Ureter (tissue), 1 donor: ENCODE results near the gene UBE2Q2. TPM values are rescaled to one million over a fixed set of nuclear protein-coding genes. Genes with fewer than 3 reads are reported as not detected.

ENCODE experiments used
- DNase-seq: peaks from one replicate; pipeline ENCODE4 v3.0.0-alpha.2; 2020; ENCODE audit warnings: low spot score
- total RNA-seq: library from RNA; stranded (reverse); gene quantifications from one replicate; pipeline ENCODE4 v1.2.4, GENCODE V29; 2023
- donor health status: DM: yes; HTN: yes; CAD: no.

UBE2Q2 gene
- total RNA-seq, 1 donor from 2014 or later: 29.1 TPM

DNA sequence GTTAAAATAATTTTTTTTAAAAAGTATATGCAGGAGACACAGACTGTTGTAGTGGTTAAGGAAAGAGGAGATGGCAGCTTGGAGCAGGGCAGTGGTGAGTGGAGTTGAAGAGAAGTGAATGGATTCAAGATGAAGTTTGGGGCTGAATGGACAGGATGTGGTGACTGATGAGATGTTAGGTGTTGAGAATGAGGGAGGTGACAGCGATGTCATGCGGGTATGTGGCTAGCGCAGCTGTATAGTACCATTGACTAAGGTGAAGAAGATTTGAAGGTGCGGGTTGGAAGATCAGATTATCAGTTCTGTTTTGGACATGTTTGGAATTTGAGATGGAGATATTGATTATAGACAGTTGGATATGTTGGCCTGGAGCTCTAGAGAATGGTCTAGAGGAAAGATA is 80.5 kb downstream of the UBE2Q2 start:
- no peak for DNase-seq

- no peak for DNase-seq
Measured at GRCh38 chr15:75924576-75924975, 81.3 kb downstream of the UBE2Q2 start.

DNA sequence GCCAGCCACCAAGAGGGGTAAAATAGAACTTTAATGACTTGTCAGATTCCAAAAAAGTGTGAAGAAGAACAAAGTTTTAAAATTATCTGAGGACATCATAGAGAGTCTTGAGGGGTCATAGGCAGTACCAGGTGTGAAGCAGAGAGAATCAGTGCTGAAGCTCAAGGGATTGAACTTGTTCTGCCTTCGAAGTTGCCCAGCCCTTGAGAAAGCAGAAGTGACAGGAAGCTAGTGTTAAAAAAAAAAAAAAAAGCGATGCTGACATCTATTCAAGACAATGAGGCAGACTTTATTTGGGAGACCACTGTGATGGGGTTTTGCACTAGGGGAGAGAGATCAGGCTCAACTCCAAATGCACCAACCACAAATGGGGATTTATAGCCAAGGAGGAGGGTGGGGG is 82.2 kb downstream of the UBE2Q2 start:
- no peak for DNase-seq

DNA sequence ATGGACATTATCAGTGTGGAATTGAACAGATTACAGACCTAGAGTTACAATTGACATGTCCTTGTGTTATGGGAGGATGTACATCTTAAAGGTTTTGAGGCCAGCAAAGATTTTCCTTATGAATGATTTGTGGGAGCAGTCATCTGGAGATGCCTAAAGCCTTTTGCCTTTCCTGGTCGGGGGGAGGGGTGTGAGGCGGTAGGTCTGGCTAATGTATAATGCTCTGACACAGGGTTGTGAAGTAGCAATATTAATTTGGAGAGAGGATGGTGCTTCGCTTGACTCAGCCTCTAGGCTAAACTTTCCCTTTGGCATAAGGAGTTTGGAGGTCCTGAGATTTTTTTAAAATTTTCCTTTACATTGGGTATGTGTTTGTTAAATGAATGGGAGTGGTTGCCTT is 83.7 kb downstream of the UBE2Q2 start:
- no peak for DNase-seq

GRCh38 chr15:75927601-75928000 is 84.4 kb downstream of the UBE2Q2 start:
- no peak for DNase-seq

DNA sequence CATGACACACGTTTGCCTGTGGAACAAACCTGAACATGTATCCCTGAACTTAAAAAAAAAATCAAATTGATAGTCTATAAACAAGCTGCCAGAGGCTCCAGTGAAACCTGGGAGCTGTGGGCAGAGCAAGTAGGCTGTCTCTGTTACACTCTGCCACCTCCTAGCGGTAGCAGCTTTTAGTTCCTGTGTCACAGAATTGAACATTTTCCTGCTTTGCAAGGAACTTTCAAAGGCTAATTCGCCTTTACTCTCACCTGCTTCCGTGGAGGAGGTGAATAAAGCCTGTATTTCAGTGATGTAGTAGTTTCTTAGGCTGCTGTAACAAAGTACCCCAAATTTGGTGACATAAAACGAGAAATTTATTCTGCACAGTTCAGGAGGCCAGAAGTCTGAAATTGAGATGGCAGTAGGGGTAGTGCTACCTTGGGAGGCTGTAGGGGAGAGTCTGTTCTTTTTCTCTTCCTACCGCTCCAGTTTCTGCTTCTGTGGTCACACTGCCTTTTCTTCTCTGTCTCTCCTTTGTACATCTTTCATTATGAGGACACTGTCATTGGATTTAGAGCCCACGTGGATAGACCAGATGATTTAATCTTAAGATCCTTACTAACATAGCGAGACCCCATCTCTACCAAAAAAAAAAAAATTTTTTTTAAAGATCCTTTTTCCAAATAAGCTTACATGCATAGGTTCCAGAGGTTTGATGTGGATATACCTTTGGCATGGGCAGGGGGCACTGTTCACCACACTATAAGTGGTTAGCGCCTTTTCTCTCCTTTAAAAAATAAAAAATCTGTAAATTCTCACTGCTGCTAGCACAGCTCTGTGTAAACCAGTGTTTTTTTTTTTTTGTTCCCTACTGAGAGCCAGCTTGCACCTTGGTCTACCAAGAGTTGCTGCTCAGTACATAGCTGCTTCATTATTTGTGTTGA is 85.7 kb downstream of the UBE2Q2 start:
- no peak for DNase-seq

GRCh38 chr15:75929799-75930565 is 86.7 kb downstream of the UBE2Q2 start:
- no peak for DNase-seq

DNA sequence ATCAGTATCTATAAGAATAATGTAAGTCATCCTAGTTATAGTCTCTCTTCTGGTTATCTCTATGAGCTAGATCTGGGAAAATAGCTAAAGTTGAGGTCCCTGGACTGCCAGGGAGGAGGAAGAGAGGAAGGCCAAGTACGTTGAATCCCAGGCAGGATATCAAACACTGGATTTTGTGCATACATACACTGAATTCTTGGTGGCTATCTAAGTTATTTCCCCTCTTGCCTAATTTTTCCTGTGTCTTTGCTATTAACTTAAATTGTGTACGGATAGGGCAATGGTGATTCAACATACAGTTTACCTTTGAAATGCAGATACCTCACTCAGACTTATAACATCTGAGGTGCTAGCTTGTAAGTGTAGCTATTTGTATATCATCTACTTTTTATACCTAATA is 87.6 kb downstream of the UBE2Q2 start:
- no peak for DNase-seq

DNA sequence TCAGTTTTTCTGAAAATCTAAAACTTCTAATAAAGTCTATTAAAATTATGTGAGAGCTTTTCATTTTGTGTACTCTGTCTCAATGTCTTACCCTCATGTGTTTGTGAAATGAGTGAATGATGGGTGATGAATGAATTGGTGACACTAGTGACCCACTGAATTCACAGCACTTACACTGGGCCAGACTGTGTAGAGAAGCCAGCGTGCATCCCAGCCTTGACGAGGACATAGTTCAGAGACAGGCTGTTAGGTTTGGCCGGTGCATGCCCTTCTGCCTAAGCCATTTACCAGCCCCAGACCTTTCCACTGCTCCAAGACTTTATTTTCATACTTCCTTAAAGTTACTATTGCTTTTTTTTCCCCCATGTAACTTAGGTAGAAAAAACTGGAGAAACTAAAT is 99.2 kb downstream of the UBE2Q2 start:
- no peak for DNase-seq

- DNase-seq: no peak
Measured at GRCh38 chr15:75943246-75943645, 100.0 kb downstream of the UBE2Q2 start.

- DNase-seq: no peak
Measured at GRCh38 chr15:75943713-75944215, 100.5 kb downstream of the UBE2Q2 start.

DNA sequence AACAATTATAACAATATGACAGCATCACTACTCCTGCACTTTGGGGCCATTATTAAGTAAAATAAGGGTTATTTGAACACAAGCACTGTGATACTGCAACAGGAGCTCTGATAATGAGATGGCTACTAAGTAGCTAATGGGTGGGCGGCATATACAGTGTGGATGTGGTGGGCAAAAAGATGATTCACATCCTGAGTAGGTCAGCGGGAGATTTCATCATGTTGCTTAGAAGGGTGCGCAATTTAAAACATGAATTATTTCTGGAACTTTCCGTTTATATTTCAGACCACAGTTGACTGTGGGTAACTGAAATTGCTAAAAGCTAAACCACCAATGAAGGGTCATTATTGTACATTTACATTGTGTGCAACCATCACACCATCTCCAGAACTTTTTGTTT is 102.7 kb downstream of the UBE2Q2 start:
- no peak for DNase-seq

DNA sequence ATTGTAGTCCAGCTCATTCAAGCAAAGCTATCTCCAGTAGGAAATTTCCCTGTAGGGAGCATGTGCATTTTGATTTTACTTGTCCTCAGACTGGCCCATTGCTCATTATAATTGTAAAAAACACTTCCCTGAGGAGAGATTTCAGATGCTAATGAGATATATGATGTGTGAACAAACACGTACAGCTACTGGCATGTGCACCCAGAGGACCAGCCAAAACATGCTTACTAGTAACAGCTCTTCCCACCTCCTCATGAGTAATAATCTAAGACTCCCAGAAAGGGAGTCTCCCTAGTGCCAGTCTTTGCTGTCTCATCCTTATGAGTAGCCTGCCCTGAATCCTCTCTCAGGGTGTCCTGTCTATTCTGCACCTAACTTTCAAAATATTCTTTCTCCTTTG is 103.8 kb downstream of the UBE2Q2 start:
- DNase-seq: no peak

GRCh38 chr15:75948761-75949296 is 105.6 kb downstream of the UBE2Q2 start:
- DNase-seq: no peak

Other genes starting within 250 kb of the UBE2Q2 start
- gene SNUPN, start 217.7 kb upstream of the UBE2Q2 start, total RNA-seq: 20.8 TPM
- gene IMP3, start 203.2 kb upstream of the UBE2Q2 start, total RNA-seq: 63.9 TPM
- gene SNX33, start 195.5 kb upstream of the UBE2Q2 start, total RNA-seq: 34.2 TPM
- gene CSPG4, start 130.6 kb upstream of the UBE2Q2 start, total RNA-seq: 31.0 TPM
- 28.2 TPM for gene FBXO22, start 60.4 kb downstream of the UBE2Q2 start, total RNA-seq
- 16.3 TPM for gene NRG4, start 169.0 kb downstream of the UBE2Q2 start, total RNA-seq
- gene TMEM266, start 216.5 kb downstream of the UBE2Q2 start, total RNA-seq: 0.52 TPM